Stimulated activated CD8-positive, alpha-beta memory T cell treated with anti-CD3 and anti-CD28 coated beads, Interleukin-2, amount 100 ng/mL, for 48 hours (primary cell): ENCODE results near the gene PKD1.
A peak's percentile ranks its signal among the peaks of the same experiment; 100 is the strongest.

Source experiments
- DNase-seq, 2 donors: peaks; one replicate each; pipeline ENCODE4 v3.0.0-alpha.2; 2020; ENCODE audit warnings: low read depth in 2 of 2

The PKD1 gene

DNA sequence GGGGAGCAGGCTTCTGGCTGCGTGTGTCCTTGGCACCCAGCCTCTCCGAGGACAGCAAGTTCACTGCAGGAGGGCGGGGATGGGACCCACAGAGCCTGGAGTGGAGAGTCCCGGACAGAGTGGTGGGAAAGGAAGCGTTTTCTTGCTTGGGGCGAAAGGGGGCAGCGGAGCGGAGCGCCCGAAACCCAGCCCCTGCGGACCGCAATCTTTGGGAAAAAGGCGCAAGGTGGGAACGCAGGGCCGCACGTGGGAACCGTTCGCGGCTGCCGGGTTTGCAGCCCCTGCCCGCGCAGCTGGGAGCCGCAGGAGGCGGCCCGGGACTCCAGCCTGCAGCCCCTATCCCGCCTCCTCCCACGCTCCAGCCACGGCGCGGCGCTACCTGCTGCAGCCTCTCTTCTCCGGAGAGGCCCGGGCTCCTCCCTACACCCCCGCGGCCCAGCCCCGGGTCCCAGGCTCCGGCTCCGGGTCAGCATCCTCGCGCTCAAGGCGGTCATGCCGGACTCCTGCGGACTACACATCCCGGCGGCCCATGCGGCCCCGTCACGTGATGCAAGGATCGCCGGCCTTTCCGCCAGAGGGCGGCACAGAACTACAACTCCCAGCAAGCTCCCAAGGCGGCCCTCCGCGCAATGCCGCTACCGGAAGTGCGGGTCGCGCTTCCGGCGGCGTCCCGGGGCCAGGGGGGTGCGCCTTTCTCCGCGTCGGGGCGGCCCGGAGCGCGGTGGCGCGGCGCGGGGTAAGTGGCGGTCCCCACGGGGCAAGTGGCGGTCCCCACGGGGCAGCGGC is 88.2 kb downstream of the PKD1 start, which contains the start of the genes NTHL1 and TSC2:
TSS of gene NTHL1 (minus strand) at position 505 of the 786 bp plus-strand sequence. CDS start at position 494, 11 bp downstream.
TSS of gene TSC2 (plus strand) at position 656 of the 786 bp plus-strand sequence. CDS start 631 bp downstream, outside the sequence.
- DNase-seq = peak; percentile 93 to 94

DNA sequence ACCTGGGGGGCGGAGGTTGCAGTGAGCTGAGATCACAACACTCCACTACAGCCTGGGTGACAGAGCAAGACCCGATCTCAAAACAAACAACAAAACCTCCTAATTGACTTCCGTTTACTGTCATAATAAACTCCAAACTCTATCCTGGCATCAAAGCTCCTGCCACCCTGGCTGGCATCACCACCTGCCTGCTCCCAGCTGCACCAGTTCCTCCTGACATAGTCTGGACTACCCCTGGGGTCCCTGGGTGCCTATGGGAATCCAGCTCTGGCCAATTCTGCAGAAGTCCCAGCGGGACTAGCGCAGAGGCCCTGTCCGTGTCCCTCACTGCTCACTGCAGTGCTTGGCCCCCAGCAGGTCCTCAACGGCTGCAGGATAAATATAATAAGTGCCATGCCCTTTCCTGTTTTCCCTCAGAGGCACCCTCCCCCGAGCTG is 88.8 kb downstream of the PKD1 start:
- DNase-seq = no peak

DNA sequence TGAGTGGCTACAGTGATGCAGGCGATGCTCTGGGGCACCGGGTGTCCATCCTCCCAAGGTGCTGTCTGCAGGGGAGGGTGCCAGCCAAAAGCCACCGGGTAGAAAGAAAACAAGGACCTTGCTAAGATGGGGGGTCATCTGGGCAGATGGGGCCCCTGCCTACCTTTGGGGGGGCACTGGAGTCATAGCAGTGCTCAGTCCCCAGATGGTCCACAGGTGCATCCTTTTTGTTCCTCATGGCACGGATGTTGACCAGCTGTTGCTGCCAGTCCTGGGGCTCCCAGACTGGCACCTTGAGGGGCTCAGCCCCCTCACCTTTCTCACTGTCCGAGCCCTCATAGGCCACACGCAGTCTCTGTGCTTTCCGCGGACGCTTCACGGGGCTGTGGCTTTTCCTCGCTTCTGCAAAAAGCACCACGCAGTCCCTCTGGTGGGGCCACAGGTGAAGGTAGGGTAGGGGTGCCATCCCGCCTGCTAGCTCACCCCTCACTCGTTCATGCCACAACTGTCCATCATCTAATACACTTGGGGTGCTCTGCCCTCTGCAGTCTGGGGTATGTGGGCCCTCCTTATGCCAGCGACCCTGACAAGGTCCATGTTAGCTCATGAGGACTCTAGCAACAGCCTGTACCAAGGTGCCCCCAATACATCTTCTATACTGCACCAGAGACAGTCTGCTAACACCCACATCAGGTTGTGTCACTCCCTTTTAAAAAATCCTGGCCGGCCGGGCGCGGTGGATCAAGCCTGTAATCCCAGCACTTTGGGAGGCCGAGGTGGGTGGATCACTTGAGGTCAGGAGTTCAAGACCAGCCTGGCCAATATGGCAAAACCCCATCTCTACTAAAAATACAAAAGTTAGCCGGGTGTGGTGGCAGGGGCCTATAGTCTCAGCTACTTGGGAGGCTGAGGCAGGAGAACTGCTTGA is 89.5 kb downstream of the PKD1 start:
- no peak for DNase-seq

DNA sequence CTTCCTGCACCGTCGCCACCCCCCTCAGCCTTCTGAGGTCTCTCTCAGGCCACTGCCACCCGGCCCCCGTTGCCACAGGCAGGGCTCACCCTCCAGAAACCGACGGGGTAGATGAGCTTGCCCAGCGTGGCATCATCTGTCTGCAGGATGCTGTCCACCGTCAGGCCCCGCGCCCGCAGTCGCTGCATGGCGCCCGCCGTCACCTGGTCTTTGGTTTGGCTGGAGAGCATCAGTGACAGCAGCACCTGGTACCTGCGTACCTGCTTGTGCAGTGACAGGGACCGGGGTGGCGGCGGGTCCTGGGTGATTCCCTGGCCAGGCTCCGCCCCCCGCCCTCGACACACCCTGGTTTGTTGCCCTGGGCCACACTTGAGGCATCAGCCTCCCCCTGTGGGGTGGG is 91.2 kb downstream of the PKD1 start:
- DNase-seq = no peak

DNA sequence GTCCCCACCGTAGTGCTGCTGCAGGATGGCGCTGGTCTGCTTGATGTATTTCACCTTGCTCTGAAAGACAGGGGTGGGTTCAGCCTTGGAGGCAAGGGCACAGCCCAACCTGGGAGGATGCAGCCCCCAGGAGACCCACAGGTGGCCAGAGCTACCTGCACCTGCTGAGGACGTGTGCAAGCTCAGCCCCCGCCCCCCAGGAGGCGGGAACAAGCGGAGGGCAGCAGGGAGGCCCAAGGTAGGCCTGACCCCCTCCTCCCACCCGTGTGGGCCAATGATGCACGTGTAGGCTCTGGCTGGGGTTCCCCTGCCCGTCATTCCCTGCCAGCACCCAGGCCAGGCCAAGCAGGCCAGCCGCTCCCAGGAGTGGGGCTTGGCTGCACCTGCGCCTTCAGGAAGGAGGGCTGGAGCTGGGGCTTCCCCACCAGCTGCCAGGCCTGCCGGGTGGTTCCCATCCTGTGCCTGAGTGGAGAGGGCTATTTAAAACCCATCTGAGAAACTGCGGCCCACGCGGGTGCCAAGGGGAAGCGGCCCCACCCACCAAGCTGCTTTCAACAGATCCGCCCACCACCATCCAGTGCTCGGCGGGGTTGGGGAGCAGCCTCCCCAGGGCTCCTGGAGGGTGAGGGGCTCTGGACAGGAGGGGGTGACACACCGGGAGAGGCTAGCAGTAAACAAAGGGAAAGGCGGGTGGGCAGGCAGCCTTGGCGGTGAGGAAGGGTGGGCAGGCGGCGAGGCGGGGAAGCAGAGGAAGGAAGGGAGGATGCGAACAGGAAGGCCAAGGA is 91.8 kb downstream of the PKD1 start:
- DNase-seq = no peak

DNA sequence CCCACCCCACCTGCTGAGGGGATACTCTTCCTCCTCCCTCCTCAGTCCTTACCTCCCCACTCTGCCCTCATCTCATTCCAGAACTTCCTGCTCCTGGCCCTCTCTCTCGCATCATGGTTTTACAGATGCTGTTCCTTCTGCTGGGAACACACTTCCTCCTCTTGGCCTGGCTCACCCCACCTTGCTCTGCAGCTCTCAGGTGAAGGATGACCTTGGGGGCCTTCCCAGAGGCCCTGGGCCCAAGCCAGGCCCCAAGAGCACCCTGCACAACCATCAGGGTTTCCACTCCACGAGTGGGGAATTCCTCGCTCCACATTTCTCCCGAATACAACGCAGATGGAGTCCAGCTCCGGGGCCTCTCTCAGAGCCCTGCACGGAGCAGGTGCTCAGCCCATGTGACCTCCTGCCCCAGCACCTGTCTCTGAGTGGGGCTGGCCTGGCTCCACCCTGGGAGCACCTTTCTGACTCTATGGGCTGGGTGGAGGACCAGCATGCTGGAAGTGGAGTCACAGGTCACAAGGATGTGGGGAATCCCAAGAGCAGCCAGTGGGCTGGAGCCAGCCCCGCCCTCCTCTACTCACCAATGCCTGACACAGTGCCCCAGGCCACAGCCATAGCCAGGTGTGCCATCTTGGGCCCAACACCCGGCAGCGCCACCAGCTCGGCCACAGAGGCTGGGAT is 92.6 kb downstream of the PKD1 start:
- DNase-seq = no peak

DNA sequence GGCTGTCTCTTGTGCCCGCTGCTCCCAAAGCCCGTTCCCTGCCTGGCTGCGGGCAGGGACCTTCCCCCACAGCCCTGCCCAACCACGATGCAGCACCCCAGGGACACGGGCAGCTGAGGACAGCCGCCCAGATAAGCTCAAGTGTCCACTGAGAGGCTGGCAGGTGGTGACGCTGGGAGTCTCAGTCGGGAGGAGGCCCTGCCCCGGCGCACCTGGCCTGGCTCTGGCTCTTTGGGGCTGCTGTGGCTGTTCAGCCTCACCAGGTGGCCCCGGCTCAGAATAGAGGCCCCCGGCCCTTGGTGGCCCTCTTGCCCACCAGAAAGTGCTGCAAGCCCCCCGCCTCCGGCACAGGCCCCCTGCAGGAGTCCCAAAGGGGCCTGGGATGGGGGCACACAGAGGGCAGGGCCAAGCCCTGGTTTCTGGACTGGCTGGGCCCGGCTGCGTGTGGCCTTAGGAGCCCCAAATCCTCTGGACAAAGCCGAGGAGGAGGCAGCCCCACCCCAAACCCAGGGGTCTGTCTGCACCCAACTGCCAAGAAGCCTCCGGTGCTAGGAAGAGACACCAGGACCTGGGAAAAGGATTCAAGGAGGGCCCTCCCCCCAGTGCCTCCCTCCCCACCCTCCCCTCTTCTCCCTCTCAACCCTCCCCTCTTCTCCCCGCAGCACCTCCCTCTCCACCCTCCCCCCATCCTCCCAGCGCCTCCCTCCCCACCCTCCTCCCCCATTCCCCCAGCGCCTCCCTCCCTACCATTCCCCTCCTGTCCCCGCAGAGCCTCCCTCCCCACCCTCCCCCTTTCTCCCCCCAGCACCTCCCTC is 93.3 kb downstream of the PKD1 start:
- DNase-seq = no peak

DNA sequence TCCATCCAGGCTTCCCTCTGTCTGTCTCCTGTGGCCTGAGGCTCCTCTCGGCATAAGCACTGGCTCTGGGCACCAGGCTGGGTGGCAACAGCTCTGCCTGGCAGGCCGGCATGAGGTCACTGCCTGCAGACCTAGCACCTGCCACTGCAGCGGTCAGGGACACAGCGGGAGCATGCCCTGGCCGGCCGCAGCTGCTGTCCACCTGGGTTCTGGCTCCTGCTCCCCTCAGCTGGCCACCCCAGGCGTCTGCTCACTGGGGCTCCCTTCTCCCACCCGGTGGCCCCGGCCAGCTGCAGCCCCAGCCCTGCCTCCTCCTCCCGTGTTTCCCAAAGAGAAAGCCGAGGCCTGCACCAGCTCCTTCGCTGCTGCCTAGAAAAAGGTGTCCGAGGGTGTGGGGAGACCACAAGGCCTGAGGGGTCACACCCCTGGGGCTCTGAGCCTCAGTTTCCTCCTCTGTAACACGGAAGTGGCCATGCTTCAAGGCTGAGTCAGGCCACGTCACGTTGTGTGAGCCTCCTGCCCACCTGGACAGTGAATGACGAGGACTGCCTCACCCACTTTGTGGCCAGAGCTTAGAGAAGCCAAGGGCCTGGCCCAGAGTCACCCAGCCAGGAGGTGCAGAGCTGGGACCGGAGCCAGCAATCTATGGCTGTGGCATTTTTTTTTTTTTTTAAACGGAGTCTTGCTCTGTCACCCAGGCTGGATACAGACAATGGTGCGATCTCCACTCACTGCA is 94.7 kb downstream of the PKD1 start:
- no peak for DNase-seq

DNA sequence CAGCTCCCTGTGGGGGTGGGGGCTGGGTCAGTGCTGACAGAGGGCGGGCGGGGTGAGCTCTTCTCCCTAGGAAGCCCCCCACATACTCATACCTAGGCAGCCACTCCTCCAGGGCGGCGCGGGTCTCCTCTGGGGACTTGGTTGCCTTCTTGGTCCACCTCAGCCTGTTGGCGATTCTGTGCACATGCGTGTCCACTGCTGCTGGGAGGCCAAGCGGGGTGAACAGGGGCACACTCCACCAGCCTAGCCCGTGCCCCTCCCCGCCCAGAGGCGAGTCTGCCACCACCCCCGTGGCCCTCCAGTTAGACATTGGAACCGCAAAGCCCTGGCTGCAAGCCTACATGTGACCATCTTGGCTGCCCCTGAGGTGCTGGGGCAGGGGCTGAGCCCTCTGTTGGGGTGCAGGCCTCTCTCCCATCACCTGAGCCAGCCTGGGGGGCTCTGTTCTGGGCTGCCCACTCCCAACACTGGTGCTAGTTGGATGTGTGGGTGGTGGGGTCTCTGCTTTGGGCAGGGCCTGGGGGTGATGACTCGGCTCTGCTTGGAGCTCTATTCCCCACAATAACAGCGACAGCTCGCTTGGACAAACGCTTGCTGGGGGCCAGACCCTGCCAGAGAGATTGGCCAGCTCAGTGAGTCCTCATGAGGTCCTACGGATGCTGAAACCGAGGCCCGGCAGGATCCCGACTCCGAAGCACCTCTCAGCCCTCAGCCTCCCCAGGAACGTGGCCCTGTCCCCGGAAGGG is 95.5 kb downstream of the PKD1 start:
- no peak for DNase-seq

DNA sequence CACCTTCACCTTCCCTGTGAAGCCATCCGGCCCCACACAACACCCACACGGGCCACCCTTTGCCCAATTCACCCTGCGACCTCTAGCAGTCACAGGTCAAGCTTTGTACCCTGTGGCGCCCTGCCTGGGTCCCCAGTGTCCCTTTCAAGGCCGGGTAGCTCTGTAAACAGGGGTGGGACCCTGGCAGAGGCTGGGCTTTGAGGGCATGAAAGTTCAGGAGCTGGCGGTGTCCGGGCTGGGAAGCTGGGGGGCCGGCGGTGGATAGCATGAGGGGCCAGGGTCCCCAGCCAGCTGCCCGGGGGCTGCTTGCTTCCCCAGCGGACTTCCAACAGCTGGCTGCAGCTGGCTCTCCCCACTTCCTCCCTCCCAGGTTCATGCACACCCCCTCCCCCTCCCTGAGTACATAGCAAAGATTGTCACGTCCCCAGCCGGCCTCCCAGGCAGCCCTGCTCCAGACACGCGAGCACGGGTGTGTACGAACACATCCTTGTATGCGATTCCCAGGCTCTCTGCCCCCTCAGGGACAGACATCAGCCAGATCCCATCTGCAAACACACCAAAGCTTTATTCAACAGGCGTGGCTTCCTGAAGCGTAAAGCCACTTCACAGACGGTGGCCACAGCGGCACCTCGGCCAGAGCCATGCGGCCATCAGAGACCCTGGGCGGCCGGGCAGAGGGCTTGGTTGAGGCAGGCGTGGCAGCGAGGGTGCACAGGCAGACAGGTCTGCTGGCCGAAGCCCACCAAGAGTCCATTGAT is 96.2 kb downstream of the PKD1 start:
- DNase-seq = no peak
